Head of caudate nucleus (tissue), 42 donors: Measurements from ENCODE around the gene SLC19A1.

Source experiments
- DNase-seq, 42 donors: peaks; one replicate each; pipeline versions ENCODE4 v3.0.0 to v3.0.0-alpha.2; 2020 to 2021; ENCODE audit warnings: mixed read lengths in 7 of 42
- intact Hi-C: fragments of 100-400 bp; cut with DNase I; formaldehyde crosslinking; loops from one replicate; pipeline ENCODE4 v1.15.0; 2022

The SLC19A1 gene

DNA sequence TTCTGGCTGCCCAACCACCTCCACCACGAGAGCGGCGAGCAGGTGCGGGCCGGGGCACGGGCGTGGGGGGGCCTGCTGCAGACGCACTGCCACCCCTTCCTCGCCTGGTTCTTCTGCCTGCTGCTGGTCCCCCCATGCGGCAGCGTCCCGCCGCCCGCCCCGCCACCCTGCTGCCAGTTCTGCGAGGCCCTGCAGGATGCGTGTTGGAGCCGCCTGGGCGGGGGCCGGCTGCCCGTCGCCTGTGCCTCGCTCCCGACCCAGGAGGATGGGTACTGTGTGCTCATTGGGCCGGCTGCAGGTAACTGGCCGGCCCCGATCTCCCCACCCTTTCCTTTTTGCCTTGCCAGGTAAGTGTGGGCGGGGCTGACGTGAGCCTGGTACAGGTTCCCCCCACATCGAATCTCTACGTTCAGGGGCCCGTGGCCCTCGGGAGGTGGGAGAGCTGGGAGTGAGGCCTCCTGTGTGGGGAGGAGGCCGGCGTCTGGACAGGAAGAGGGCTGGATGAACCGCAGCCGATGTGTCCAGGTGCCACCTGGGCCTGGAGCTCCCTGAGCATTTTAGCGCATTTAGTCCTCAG, 85.6 kb downstream of the SLC19A1 start:
- peak in 1 of 42 donors; percentile 0 for DNase-seq
- intact Hi-C loops: no loop called here

DNA sequence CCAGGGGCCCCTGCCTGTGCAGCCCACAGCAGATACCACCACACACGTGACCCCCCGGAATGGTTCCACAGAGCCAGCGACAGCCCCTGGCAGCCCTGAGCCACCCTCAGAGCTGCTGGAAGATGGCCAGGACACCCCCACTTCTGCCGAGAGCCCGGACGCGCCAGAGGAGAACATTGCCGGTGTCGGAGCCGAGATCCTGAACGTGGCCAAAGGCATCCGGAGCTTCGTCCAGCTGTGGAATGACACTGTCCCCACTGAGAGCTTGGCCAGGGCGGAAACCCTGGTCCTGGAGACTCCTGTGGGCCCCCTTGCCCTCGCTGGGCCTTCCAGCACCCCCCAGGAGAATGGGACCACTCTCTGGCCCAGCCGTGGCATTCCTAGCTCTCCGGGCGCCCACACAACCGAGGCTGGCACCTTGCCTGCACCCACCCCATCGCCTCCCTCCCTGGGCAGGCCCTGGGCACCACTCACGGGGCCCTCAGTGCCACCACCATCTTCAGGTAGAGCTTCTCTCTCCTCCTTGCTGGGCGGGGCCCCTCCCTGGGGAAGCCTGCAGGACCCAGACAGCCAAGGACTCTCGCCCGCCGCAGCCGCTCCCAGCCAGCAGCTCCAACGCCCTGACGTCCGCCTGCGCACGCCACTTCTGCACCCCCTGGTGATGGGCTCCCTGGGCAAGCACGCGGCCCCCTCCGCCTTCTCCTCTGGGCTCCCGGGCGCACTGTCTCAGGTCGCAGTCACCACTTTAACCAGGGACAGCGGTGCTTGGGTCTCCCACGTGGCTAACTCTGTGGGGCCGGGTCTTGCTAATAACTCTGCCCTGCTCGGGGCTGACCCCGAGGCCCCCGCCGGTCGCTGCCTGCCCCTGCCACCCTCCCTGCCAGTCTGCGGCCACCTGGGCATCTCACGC, 86.3 kb downstream of the SLC19A1 start:
- intact Hi-C loops: no loop called here
- peak in 2 of 42 donors; percentile 1 to 14 for DNase-seq

DNA sequence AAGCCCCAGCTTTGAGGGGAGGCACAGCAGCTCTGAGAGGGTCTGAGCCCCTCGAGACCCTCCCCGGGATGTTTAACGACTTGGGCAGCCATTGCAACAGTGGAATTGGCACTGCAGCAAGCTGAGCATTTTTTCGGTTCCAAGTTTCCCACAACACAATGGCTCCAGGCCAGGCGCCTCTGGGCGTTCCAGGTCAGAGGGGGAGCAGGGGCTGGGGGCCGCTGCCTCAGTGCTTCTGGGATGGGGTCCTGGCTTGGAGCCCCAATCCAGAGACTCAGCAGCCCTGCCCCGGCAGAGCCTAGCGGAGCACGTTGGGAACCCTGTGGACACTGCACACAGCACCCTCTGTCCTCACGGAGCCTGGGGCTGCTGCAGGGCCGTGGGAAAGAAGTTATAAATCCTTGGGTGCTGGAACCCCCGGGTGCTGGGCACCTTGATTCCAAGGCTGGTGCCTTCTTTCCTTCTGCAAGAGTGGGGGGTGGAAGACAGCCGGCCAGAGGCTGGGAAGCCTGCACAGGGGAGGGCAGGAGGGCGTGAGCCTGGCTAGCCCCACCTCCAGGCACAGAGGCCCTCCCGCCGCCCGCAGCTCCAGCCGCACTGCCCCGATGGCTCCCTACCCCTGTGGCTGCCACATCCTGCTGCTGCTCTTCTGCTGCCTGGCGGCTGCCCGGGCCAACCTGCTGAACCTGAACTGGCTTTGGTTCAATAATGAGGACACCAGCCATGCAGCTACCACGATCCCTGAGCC, 87.1 kb downstream of the SLC19A1 start:
- peak in 4 of 42 donors; percentile 6 to 61 (median 51) for DNase-seq

DNA sequence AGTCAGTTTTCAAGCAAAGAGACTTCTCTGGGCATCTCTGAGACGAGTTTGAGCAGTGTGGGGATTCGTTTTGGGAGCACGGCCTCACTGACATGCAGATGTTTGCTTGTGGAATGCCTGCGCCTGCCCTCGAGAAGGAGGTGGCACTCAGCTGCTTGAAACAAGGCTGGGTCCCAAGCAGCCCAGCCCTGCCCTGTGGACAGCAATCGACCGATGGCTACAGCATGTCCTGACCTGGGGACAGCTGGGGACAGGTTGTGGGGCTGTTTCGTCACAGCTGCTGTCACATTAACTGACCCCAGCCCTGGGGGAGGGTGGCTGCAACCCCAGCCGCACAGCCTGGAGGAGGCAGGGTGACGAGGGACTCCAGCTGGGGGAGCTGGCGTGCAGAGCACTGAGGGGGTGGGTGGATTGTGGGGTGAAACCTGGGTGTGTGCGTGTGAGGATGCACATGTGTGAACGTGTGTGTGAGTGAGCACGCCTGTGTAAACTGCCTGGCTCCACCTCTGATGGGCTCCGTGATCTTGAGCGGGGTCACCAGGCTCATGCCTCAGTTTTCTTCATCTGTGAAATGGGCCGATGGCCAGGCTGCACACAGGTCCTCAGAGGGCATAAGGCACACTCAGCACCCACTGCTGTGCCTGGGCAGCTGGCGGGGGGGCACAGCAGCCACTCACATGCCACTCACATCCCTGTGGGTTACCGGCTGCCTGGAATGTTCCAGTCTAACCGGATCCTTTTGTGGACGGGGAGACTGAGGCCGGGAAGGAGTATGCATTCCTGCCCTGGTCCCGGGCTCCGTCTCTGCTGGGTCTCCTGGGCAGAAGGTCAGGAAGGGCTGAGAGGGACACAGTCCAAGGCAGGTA, 87.9 kb downstream of the SLC19A1 start:
- intact Hi-C loops: no loop called here
- DNase-seq: peak in 1 of 42 donors; percentile 1

More for the DNA sequence above, 87.1 kb downstream of the SLC19A1 start:
- intact Hi-C loops: no loop called here

DNA sequence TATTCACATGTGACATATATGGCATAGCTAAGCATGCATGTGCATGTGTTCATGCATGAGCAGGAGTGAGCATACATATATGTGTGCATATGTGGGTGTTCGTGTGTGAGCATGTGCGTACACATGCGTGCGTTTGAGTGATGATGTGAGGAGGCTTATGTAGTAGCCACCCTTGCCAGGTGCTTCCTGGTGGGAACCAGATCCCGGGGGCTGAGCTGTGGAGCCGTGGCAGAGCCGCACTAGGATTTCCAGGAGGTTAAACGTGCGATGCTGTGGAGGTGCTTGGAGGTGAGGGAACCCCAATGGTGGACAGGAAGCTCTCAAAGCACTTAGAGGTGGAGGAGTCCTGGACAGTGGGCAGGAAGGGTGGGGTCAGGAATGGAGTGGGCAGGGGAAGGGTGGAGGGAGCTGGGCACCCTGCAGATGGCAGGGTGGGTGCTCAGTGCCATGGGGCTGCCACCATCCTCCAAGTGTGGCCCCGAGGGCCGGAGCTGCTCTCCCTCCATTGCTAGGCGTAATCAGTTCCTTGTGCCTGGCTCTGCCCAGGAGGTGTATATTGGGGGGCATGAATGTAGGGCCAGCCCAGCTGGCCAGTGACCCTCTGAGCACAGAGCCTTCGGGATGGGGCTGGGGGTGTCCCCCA, 88.8 kb downstream of the SLC19A1 start:
- intact Hi-C loops: no loop called here
- peak in 1 of 42 donors; percentile 0 for DNase-seq

DNA sequence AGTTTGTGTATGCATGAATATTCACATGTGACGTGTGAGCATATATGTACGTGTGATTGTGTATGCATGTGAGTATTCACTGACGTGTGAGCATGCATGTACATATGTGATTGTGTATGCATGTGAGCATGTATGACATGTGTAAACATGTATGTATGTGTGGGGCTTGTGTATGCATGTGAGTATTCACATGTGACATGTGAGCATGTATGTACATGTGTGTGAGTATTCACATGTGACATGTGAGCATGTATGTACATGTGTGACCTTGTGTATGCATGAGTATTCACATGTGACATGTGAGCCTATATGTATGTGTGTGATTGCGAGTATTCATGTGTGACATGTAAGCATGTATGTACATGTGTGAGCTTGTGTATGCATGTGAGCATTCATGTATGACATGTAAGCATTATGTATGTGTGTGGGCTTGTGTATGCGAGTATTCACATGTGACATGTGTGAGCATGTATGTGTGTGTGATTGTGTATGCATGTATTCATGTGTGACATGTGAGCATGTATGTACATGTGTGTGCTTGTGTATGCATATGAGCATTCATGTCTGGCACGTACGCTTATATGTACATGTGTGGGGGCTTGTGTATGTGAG, 89.4 kb downstream of the SLC19A1 start:
- intact Hi-C loops: no loop called here

DNA sequence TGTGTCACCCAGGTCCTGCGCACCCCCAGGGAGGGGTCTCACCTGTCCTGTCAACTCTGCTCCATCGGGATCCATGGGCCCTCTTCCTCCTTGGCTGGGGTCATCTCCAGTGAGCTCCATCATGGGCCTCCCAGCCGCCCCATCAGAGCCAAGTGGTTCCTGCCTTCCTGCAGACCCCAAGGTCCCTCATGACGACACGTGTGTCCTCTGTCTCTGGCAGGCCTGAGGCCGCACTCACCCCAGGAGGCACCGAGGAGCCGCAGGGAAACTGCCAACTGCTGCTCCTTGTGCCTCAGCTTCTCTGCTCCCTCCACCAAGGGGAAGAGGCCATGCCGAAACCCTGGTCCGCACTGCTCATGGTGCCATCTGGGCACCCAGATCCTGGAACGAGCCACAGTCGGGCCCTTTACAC, 90.5 kb downstream of the SLC19A1 start:
- intact Hi-C loops: no loop called here

More for the DNA sequence above, 89.4 kb downstream of the SLC19A1 start:
- DNase-seq: no peak

DNA sequence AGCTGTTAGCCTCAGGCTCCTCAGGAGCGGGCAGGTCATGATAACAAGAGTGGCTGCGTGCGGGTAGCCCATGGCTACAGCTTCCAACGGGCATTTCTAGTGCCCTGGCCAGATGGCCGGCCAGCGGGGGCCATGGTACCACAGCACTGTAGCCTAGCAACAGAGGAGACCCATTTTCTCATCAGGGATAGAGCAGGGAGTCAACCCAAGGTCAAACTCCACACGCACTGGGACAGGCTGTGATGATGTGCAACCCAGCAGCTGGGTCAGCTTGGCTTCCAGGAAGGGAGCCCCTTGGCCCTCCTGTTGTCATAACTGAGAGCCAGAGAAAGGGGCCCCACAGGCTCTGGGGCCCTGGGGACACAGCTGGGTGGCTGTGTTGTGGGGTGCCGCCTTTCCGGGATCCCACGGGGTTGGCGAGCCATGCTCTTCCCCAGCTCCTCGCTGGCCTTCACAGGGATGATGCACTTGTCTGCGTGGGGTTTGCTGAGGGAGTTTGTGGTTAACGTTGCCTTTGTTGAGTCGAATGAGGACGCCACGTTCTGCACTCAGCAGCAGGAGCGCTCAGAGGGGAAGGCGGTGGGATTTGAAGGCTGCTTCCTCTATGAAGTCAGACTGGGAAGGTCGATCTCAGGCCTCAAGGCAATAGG, 91.0 kb downstream of the SLC19A1 start:
- DNase-seq: no peak
- intact Hi-C loops: no loop called here

More for the DNA sequence above, 90.5 kb downstream of the SLC19A1 start:
- peak in 1 of 42 donors; percentile 1 for DNase-seq

DNA sequence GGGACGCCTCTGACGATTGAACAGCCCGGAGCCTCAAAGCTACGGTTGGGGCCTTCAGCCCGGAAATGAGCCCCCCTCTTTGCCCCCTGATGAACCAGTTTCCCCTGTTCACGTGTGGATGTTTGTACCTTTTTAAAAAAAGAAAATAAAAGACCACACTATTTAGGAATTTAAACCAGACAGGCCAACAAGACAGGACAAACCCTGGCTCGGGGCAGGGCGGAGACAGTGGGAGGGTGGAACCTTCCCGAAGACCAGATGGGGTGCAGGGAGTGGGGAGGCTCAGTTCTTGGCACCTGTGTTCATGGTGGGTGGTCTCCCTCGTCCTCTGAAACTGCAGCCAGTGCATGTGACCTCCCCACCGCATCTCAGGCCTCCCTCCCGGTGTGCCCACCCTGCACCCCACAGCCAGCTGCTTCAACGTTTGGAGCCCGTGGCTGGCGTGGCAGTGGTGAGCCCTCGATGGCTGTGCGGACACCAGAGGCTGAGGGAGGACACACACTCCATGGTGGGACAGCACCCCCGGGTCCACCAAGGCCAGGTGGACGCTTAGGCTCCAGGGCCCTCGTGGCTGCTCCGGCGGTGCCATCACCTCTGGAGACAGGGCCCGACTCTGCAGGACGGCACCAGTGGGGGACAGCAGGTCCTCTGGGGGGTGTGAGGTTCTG, 91.7 kb downstream of the SLC19A1 start:
- intact Hi-C loops: no loop called here
- peak in 1 of 42 donors; percentile 0 for DNase-seq

DNA sequence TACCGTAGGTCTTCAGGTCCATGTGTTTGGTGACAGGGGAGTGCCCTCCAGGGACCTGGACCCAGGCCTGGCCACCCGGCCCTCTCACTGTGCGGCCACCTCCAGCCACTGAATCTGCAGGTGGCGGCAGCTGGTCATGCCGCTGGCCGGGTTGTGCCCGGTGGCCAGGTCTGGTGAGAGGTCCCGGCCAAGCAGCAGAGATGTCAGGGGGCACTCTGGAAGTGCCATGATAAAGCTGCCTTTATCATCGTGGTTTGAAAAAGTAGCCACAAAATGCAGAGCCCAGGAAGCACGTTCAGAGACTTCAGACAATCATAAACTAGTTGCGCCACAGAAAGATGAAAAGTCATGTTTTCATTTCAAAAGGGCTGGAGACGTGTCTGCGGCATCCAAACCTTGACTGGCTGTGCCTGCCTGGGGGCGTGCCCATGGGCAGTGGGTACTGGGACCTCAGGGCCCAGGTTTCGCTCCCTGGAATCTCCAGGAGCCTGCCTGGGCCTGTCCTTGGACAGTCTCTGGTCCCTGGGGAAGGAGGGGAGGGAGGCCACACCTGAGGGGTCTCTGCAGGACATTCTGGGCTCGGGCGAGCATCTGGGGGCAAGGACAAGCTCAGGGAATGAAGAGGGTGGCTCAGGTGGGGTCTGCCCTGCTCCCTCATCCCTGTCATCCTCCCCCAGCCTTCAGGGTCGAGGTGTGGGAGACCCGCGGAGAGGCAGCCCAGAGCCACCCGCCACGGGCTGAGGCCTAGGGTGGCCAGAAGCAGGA, 92.4 kb downstream of the SLC19A1 start:
- DNase-seq: peak in 1 of 42 donors; percentile 0
- intact Hi-C loops: no loop called here

DNA sequence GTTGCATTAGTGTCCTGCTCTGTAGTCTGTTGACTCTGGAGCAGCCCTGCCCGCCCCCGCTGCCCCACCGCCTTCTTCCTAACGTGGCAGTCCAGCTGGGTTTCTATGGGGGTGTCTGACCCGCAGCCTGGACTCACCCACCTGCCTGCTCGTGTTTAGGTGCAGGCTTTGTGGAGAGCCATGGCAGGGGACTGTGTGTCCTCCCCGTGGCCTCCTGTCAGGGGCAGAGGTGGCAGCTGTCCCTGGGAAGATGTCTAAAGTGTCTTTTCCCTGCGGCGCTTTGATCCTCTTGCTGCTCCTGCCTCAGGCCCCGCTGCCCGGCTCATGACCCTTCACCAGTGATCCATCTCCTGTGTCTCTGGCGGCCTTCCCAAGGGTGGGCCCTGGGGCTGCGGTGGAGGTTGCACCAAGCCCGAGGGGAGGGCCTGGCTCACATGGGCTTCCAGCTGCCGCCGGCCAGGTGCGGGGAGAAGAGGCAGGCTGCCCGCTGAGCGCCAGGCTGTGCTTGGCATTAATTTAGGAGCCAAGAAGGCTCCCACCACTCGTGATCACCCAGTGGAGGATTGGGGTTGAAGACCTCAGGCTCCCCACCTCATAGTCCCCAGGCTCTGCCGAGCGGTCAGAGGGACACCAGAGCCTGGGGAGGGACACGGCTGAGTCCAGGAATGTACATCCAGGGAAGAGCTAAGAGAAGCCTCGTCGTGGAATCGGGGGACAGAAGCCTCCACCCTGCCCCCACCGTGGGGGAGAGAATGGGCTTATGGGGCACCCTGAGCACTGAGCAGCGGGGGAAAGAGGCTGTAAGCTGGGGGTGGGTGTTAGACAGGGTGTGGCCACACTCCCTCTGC, 93.2 kb downstream of the SLC19A1 start:
- DNase-seq: peak in 1 of 42 donors; percentile 0
- intact Hi-C loops: no loop called here

DNA sequence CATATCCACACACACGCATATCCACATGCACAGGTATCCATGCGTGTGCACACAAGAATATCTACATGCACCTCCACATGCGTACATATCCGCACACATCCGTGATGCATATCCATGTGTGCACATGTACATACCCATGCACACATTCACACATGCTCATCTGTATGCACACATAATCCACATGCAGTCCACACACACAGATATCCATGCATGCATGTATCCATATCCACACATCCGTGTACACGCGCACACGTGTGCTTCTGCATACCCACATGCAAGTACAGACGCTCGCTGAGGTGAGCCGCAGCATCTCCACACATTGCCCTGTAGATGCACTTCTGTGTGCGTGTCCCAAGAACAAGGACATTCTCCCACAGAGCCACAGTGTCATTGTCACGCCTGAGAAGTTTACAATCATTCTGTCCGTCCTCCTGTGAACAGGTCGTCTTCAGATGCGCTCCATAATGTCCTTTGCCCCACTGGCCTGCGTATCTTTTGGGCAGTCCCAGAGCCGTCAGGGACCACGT, 93.9 kb downstream of the SLC19A1 start:
- no peak for DNase-seq
- intact Hi-C loops: no loop called here
